A549 (cell line): Measurements from ENCODE around the gene ADA. TPM values are rescaled to one million over a fixed set of nuclear protein-coding genes. Genes with fewer than 3 reads are reported as not detected.

Experiments
- ATAC-seq, 2 experiments: fragments of 200-7000 bp in 1 of 2; fragments of >200 bp in 1 of 2; cut with Nextera tagmentation in 1 of 2; cut with Tn5 transposase in 1 of 2; 3 replicates each; pipeline versions ENCODE4 v1.8.0 to v1.9.1; 2018 to 2020; ENCODE audit warnings: mild to moderate bottlenecking in 1 of 2, moderate library complexity in 1 of 2
- CTCF ChIA-PET: fragments of 300-600 bp; sonication (Branson Sonifier 250); formaldehyde crosslinking; extraction: SDS; loops from one replicate; lab custom pipeline; 2021; ENCODE audit warnings: antibody characterized with exemption, inconsistent platforms; lab: Yijun Ruan, JAX
- POLR2A ChIA-PET: fragments of 350-600 bp; formaldehyde crosslinking; extraction: SDS; loops from one replicate; lab custom pipeline; 2021; ENCODE audit warnings: antibody characterized with exemption, inconsistent platforms; lab: Yijun Ruan, JAX
- DNase-seq, 2 experiments: peaks; one replicate each; pipeline versions ENCODE4 v3.0.0 to v3.0.0-alpha.2; 2011 to 2016; ENCODE audit warnings: low read depth in 1 of 2, low spot score in 1 of 2
- FAIRE-seq: peaks from 2 replicates; lab custom pipeline; 2011; peaks lifted over from hg19 to GRCh38; lab: Jason Lieb, UNC
- H3K27ac ChIP-seq, 2 experiments: fragments of >200 bp; sonication (Bioruptor Twin); formaldehyde crosslinking; 3 replicates each; pipeline ENCODE4 v1.5.1; 2016 to 2017
- H3K4me1 ChIP-seq: fragments of >200 bp; sonication (Bioruptor Twin); formaldehyde crosslinking; 3 replicates; pipeline ENCODE4 v1.6.1; 2016
- H3K4me2 ChIP-seq: fragments of >200 bp; sonication (Bioruptor Twin); formaldehyde crosslinking; 3 replicates; pipeline ENCODE4 v1.6.1; 2016
- H3K4me3 ChIP-seq: fragments of >200 bp; sonication (Bioruptor Twin); formaldehyde crosslinking; 3 replicates; pipeline ENCODE4 v1.5.1; 2016
- H3K9me3 ChIP-seq: fragments of >200 bp; sonication (Bioruptor Twin); formaldehyde crosslinking; 3 replicates; pipeline ENCODE4 v1.6.1; 2016
- BHLHE40 ChIP-seq: IDR thresholded peaks from 2 replicates; pipeline ENCODE4 v1.6.1; 2012; ENCODE audit warnings: low read depth, low read length, inconsistent platforms
- CBX2 ChIP-seq: fragments of 200-600 bp; sonication (generic); IDR thresholded peaks from 2 replicates; pipeline ENCODE4 v1.6.1; 2016; ENCODE audit warnings: low read depth, mild to moderate bottlenecking, borderline replicate concordance
- CHD4 ChIP-seq: fragments of 200-600 bp; sonication (generic); IDR thresholded peaks from 2 replicates; pipeline ENCODE4 v1.6.1; 2016; ENCODE audit warnings: antibody characterized with exemption, mild to moderate bottlenecking, borderline replicate concordance
- CTCF ChIP-seq: fragments of >200 bp; sonication (Bioruptor Twin); formaldehyde crosslinking; IDR thresholded peaks from 3 replicates; pipeline ENCODE4 v1.5.1; 2016
- ELK1 ChIP-seq: fragments of 150-350 bp; IDR thresholded peaks from 2 replicates; pipeline ENCODE4 v1.6.1; 2014; ENCODE audit warnings: low read depth, mild to moderate bottlenecking, low read length
- EP300 ChIP-seq, 2 experiments: fragments of >200 bp; sonication (Bioruptor Twin); formaldehyde crosslinking; IDR thresholded peaks; 2 replicates in 1 of 2; 3 replicates in 1 of 2; pipeline ENCODE4 v1.6.1; 2016 to 2017
- ESRRA ChIP-seq: fragments of 150-350 bp; IDR thresholded peaks from 2 replicates; pipeline ENCODE4 v1.6.1; 2014; ENCODE audit warnings: mild to moderate bottlenecking, low read length, borderline replicate concordance
- MAFK ChIP-seq: fragments of 450-650 bp; IDR thresholded peaks from 2 replicates; pipeline ENCODE4 v1.6.1; 2014; ENCODE audit not compliant: partially characterized antibody
- NPAS2 ChIP-seq: fragments of 250-450 bp; sonication (Bioruptor Pico); IDR thresholded peaks from 2 replicates; pipeline ENCODE4 v1.8.0; 2022; ENCODE audit warnings: mild to moderate bottlenecking, moderate library complexity, borderline replicate concordance
- NR3C1 ChIP-seq: fragments of >200 bp; sonication (Bioruptor Twin); formaldehyde crosslinking; IDR thresholded peaks from 3 replicates; pipeline ENCODE4 v1.6.1; 2017
- PBX3 ChIP-seq: IDR thresholded peaks from 2 replicates; pipeline ENCODE4 v1.6.1; 2012
- RAD21 ChIP-seq, 2 experiments: fragments of >200 bp in 1 of 2; sonication (Bioruptor Twin) in 1 of 2; formaldehyde crosslinking in 1 of 2; IDR thresholded peaks in 1 of 2; conservative IDR thresholded peaks in 1 of 2; 2 replicates in 1 of 2; 3 replicates in 1 of 2; pipeline ENCODE4 v1.6.1; 2012 to 2018; ENCODE audit warnings: inconsistent platforms in 1 of 2
- REST ChIP-seq: fragments of 200-600 bp; sonication (generic); IDR thresholded peaks from 2 replicates; pipeline ENCODE4 v1.6.1; 2016; ENCODE audit warnings: antibody characterized with exemption, mild to moderate bottlenecking, moderate library complexity
- RNF2 ChIP-seq: fragments of 200-600 bp; sonication (generic); IDR thresholded peaks from 2 replicates; pipeline ENCODE4 v1.6.1; 2016; ENCODE audit warnings: low read depth, mild to moderate bottlenecking, antibody characterized with exemption, moderate library complexity, borderline replicate concordance
- TP53 ChIP-seq: fragments of 250-450 bp; sonication (Bioruptor Pico); IDR thresholded peaks from 2 replicates; pipeline ENCODE4 v1.5.0; 2021; ENCODE audit warnings: mild to moderate bottlenecking, moderate library complexity
- USF2 ChIP-seq: fragments of 450-650 bp; IDR thresholded peaks from 2 replicates; pipeline ENCODE4 v1.6.1; 2014; ENCODE audit warnings: antibody characterized with exemption
- ZC3H11A ChIP-seq: fragments of 450-650 bp; IDR thresholded peaks from 2 replicates; pipeline ENCODE4 v1.6.1; 2014; ENCODE audit warnings: antibody characterized with exemption, mild to moderate bottlenecking
- ZNF302 ChIP-seq: fragments of 250-450 bp; sonication (Bioruptor Pico); IDR thresholded peaks from 2 replicates; pipeline ENCODE4 v1.9.0; 2021; ENCODE audit warnings: inconsistent platforms, mild to moderate bottlenecking, moderate library complexity
- WGBS: methylation state at CpG from one replicate; pipeline ENCODE4 v1.1.6; 2017; ENCODE audit errors: missing lambda C conversion rate; 5-methylcytosine and 5-hydroxymethylcytosine counted together
- polyA plus RNA-seq, 4 experiments: library from polyadenylated mRNA; depleted of rRNA in 3 of 4; stranded (reverse); fragments of >200 nt; fragmentation: RNase III in 1 of 4; extraction: RNeasy Plus Mini Kit Qiagen cat#74134 plus additional on column Dnase treatment in 1 of 4; gene quantifications; 2 replicates in 3 of 4; 3 replicates in 1 of 4; pipeline ENCODE4 v1.2.3, GENCODE V29; 2011 to 2017

Gene ADA
- polyA plus RNA-seq, 2 of the 4 experiments (the other 2 are of a cell fraction) = 34.5 to 48.1 TPM

GRCh38 chr20:44579313-44580081 is 72.0 kb downstream of the ADA start:
- no peaks in the 10 kb centered on the region for H3K9me3 ChIP-seq
- WGBS = 94% methylated on average over 7 of the region's 8 CpGs
- DNase-seq (no peak), FAIRE-seq (no peak), ATAC-seq (no peak)
- no peak overlapping the region for H3K4me2 ChIP-seq
- no peak overlapping the region for H3K27ac ChIP-seq
- CTCF ChIA-PET = interaction anchor here (0.6 to 3.0 kb wide), 3 partner anchors 30 to 364 kb away, joined by 3 to 13 read pairs (median 5); no protein-coding TSS in a partner anchor
- H3K4me3 ChIP-seq = no peak overlapping the region
- H3K4me1 ChIP-seq = peaks cover 8% of the 10 kb centered on the region
- POLR2A ChIA-PET = no interaction called here
- no peak for TF ChIP-seq PBX3
- no peak for TF ChIP-seq NPAS2 (CRISPR knock-in tag)
- TF ChIP-seq CHD4 = no peak

- DNase-seq (peak in 1 of 2 experiments; percentile 51), ATAC-seq (peak; percentile 52 to 72; a peak in 3 of 6 replicates), FAIRE-seq (no peak)
- CTCF ChIA-PET = interaction anchor here (0.6 to 2.3 kb wide), 9 partner anchors 19 to 861 kb away, joined by 3 to 12 read pairs (median 3); partner anchors contain the start of genes FITM2 and SERINC3
- Histone ChIP-seq H3K4me2 (no peak overlapping the region), H3K4me1 (peaks cover 28% of the 10 kb centered on the region), H3K9me3 (no peaks in the 10 kb centered on the region), H3K4me3 (no peak overlapping the region), H3K27ac (peak overlapping the region; percentile 11 to 47; a peak in 3 of 6 replicates)
- 56% methylated on average over 3 of the region's 3 CpGs for WGBS
- TF ChIP-seq EP300 (IDR thresholded peaks at IDR 0.05) (no peak), CTCF (peak; percentile 13; the same call in 1 of the 3 replicates), RAD21 (conservative IDR thresholded peaks at IDR 0.05 in 1 of 2, IDR thresholded peaks at IDR 0.05 in 1 of 2) (peak in 1 of 2 experiments; percentile 36; a peak in 2 of 5 replicates), MAFK (no peak), BHLHE40 (no peak), ELK1 (no peak)
- POLR2A ChIA-PET = interaction anchor here (1.1 kb wide), 1 partner anchor 101 kb away, joined by 3 read pairs; the partner anchor contains the start of gene TTPAL
These were observed 75.2 kb downstream of the ADA start for GRCh38 chr20:44576297-44576696.

- WGBS = 92% methylated on average over 4 of the region's 4 CpGs
- H3K4me1 ChIP-seq = peaks cover 28% of the 10 kb centered on the region
- H3K4me3 ChIP-seq = no peak overlapping the region
- no peaks in the 10 kb centered on the region for H3K9me3 ChIP-seq
- POLR2A ChIA-PET = no interaction called here
- FAIRE-seq (no peak), DNase-seq (no peak), ATAC-seq (no peak)
- CTCF ChIA-PET = interaction anchor here (1.2 to 2.1 kb wide), 2 partner anchors 17 to 35 kb away, joined by 3 to 8 read pairs; no protein-coding TSS in a partner anchor
- H3K27ac ChIP-seq = no peak overlapping the region
- H3K4me2 ChIP-seq = no peak overlapping the region
- TF ChIP-seq TP53 (no peak), MAFK (no peak), RAD21 (conservative IDR thresholded peaks at IDR 0.05 in 1 of 2, IDR thresholded peaks at IDR 0.05 in 1 of 2) (no peak), USF2 (no peak), CHD4 (no peak), EP300 (IDR thresholded peaks at IDR 0.05) (no peak), ZNF302 (CRISPR knock-in tag) (no peak), ZC3H11A (no peak), ESRRA (no peak), ELK1 (no peak), RNF2 (no peak), CBX2 (no peak), NR3C1 (no peak), REST (no peak)
These were observed 77.1 kb downstream of the ADA start for GRCh38 chr20:44574372-44574771.
